ENCODE measurements around the gene NDUFV3. TPM values are rescaled to one million over a fixed set of nuclear protein-coding genes. Genes with fewer than 3 reads are reported as not detected.

Gene NDUFV3
- total and polyA plus RNA-seq, 2 of the 8 experiments (the other 6 are each of a cell fraction or from before 2014, with no cell fraction given) = 17.0 to 44.4 TPM

DNA sequence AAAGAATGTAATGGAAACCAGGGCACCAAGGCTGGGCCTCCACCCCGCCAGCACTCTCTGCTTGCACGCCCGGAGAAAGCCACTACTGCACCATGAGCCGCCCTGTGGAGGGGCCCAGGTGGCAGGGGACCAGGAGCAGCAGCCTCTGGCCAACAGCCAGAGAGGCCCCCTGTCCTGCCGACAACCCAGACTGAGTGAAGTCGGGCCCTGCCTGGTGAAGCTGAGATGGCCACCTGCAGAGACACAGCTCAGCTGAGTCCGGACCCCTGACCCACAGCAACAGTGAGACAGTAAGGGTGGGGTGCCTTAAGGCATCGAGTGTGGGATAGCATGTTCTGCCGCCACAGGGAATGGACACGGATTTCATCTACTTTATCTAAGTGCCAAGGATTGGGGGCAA lies 42.6 kb upstream of the NDUFV3 start:
- Histone ChIP-seq H2BK20ac (ENCODE audit: low read length) (no peak overlapping the region), H3K4me2 (ENCODE audit: insufficient read depth in 1 of 2, low read depth in 2 of 2, low read length in 2 of 2) (no peak overlapping the region), H4K20me1 (replicated peaks in 1 of 2; ENCODE audit: control insufficient read depth in 1 of 2, insufficient read depth in 2 of 2, low read length in 2 of 2) (peaks cover 9 to 39% of the 10 kb centered on the region in 2 experiments), H3K79me2 (ENCODE audit: control insufficient read depth in 1 of 2, insufficient read depth in 2 of 2, low read length in 2 of 2) (peaks cover 0 to 27% of the 10 kb centered on the region in 2 experiments; a peak in 2 of 4 replicates), H3K4me1 (replicated peaks in 1 of 4; ENCODE audit: control insufficient read depth in 3 of 4, insufficient read depth in 4 of 4, low read length in 3 of 4) (no peaks in the 10 kb centered on the region), H2BK15ac (ENCODE audit: low read length) (no peak overlapping the region), H3K56ac (replicated peaks; ENCODE audit: insufficient read length, low read depth, low read length) (no peak overlapping the region), H4K91ac (replicated peaks; ENCODE audit: insufficient read length, low read length) (no peak overlapping the region), H3K4me3 (ENCODE audit: extremely low read depth in 1 of 4, insufficient read depth in 2 of 4, low read depth in 3 of 4, low read length in 4 of 4) (no peak overlapping the region), H3K27ac (ENCODE audit: low read depth, low read length) (no peak overlapping the region), H3K14ac (ENCODE audit: insufficient read length) (no peak overlapping the region), H2BK120ac (replicated peaks; ENCODE audit: low read depth, low read length) (no peak overlapping the region), H3K18ac (ENCODE audit: extremely low read depth, low read length) (no peak overlapping the region), H4K5ac (ENCODE audit: insufficient read length, low read depth, low read length) (no peak overlapping the region), H2AK5ac (ENCODE audit: low read depth, low read length) (no peak overlapping the region), H3K4ac (replicated peaks; ENCODE audit: insufficient read length, low read depth, low read length) (no peak overlapping the region), H3K23ac (ENCODE audit: insufficient read length) (no peak overlapping the region), H2AFZ (ENCODE audit: low read length) (no peak overlapping the region), H2BK5ac (ENCODE audit: low read depth, low read length) (no peak overlapping the region; the same call in 1 of the 2 replicates), H3K23me2 (ENCODE audit: low read depth, low read length) (no peaks in the 10 kb centered on the region), H3K27me3 (replicated peaks in 1 of 4; ENCODE audit: control insufficient read depth in 3 of 4, extremely low read depth in 1 of 4, insufficient read depth in 3 of 4, low read length in 3 of 4) (no peaks in the 10 kb centered on the region), H3K9me3 (ENCODE audit: insufficient read depth in 2 of 2, low read depth in 1 of 2, low read length in 1 of 2) (no peaks in the 10 kb centered on the region), H3K79me1 (ENCODE audit: low read depth, low read length) (peaks cover 8% of the 10 kb centered on the region; the same call in 1 of the 2 replicates), H2BK12ac (ENCODE audit: low read depth, low read length) (no peak overlapping the region), H4K8ac (ENCODE audit: extremely low read depth, insufficient read depth, low read length) (peak overlapping the region; percentile 7), H3K36me3 (ENCODE audit: control insufficient read depth in 2 of 4, insufficient read depth in 4 of 4, low read length in 3 of 4) (peaks cover 33 to 82% (median 60%) of the 10 kb centered on the region in 4 experiments; a peak in 6 of 8 replicates), H3K9ac (replicated peaks in 1 of 4; ENCODE audit: extremely low read depth in 1 of 4, low read depth in 3 of 4, low read length in 3 of 4) (no peak overlapping the region)
- ChIA-PET POLR2A (ENCODE audit: partially characterized antibody) (interaction anchor here (1.2 to 1.9 kb wide), 4 partner anchors 9 to 27 kb away, joined by 5 to 11 read pairs (median 9); no protein-coding TSS in a partner anchor), CTCF (ENCODE audit: partially characterized antibody) (interaction anchor here (0.6 to 2.5 kb wide), 4 partner anchors 13 to 230 kb away, joined by 3 to 10 read pairs (median 4); no protein-coding TSS in a partner anchor)
- 90% methylated on average over 10 of the region's 10 CpGs; no CpG with 5 or more reads in 1 of the 2 experiments for WGBS, 2 experiments (ENCODE audit: extremely low coverage in 1 of 2, insufficient coverage in 1 of 2, insufficient read length in 1 of 2, insufficient replicate concordance in 2 of 2, low coverage in 1 of 2, low lambda C conversion rate in 2 of 2, missing lambda C conversion rate in 1 of 2)
- FAIRE-seq (no peak), DNase-seq (ENCODE audit: low read depth in 1 of 2, low spot score in 2 of 2) (no peak)
- TF ChIP-seq JUND (IDR thresholded peaks at IDR 0.05; ENCODE audit: low read length) (no peak), MAFK (IDR thresholded peaks at IDR 0.05; ENCODE audit: low read depth, low read length) (no peak), NANOG (IDR thresholded peaks at IDR 0.05; ENCODE audit: insufficient read depth, low read depth, low read length, poor library complexity, severe bottlenecking) (no peak), YY1 (IDR thresholded peaks at IDR 0.05; ENCODE audit: low read depth, low read length) (no peak)
- TF ChIP-seq, protein P1, sequence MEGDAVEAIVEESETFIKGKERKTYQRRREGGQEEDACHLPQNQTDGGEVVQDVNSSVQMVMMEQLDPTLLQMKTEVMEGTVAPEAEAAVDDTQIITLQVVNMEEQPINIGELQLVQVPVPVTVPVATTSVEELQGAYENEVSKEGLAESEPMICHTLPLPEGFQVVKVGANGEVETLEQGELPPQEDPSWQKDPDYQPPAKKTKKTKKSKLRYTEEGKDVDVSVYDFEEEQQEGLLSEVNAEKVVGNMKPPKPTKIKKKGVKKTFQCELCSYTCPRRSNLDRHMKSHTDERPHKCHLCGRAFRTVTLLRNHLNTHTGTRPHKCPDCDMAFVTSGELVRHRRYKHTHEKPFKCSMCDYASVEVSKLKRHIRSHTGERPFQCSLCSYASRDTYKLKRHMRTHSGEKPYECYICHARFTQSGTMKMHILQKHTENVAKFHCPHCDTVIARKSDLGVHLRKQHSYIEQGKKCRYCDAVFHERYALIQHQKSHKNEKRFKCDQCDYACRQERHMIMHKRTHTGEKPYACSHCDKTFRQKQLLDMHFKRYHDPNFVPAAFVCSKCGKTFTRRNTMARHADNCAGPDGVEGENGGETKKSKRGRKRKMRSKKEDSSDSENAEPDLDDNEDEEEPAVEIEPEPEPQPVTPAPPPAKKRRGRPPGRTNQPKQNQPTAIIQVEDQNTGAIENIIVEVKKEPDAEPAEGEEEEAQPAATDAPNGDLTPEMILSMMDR (IDR thresholded peaks at IDR 0.05; ENCODE audit: control extremely low read depth in 1 of 3, insufficient read depth in 1 of 3, low read depth in 1 of 3, low read length in 3 of 3) = no peak
- TF ChIP-seq, protein P2, sequence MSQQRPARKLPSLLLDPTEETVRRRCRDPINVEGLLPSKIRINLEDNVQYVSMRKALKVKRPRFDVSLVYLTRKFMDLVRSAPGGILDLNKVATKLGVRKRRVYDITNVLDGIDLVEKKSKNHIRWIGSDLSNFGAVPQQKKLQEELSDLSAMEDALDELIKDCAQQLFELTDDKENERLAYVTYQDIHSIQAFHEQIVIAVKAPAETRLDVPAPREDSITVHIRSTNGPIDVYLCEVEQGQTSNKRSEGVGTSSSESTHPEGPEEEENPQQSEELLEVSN (IDR thresholded peaks at IDR 0.05) = no peak

Measured in H1 (cell line).